K562 (cell line): ENCODE measurements around the gene ITPR1. TPM values are rescaled to one million over a fixed set of nuclear protein-coding genes. Genes with fewer than 3 reads are reported as not detected.

ENCODE experiments used
- ARID2 ChIP-seq: fragments of 450-650 bp; IDR thresholded peaks from 2 replicates; pipeline ENCODE4 v1.6.1; 2017; ENCODE audit warnings: antibody characterized with exemption, mild to moderate bottlenecking
- BRCA1 ChIP-seq, 2 experiments: fragments of 450-650 bp in 1 of 2; sonication (generic) in 1 of 2; formaldehyde crosslinking in 1 of 2; IDR thresholded peaks; 2 replicates each; pipeline versions ENCODE4 v1.5.0 to v1.6.1; 2017 to 2020; ENCODE audit warnings: mild to moderate bottlenecking in 1 of 2, missing genetic modification reagents in 1 of 2
- HMGN3 ChIP-seq: IDR thresholded peaks from 2 replicates; pipeline ENCODE4 v1.6.1; 2011; ENCODE audit warnings: borderline replicate concordance, low read depth, mild to moderate bottlenecking, mixed read lengths, low read length; ENCODE audit not compliant: insufficient read length; ENCODE audit errors: extremely low read depth
- MAFK ChIP-seq: IDR thresholded peaks from 2 replicates; pipeline ENCODE4 v1.6.1; 2011; ENCODE audit warnings: low read length, improper control_type of control experiment
- MEIS2 ChIP-seq: fragments of 450-650 bp; IDR thresholded peaks from 2 replicates; pipeline ENCODE4 v1.6.1; 2014; ENCODE audit warnings: mild to moderate bottlenecking; ENCODE audit not compliant: partially characterized antibody
- NELFE ChIP-seq: IDR thresholded peaks from 2 replicates; pipeline ENCODE4 v1.6.1; 2011; ENCODE audit warnings: mild to moderate bottlenecking; ENCODE audit not compliant: insufficient read depth, insufficient read length
- NFIX ChIP-seq: fragments of 250-450 bp; sonication (Bioruptor Pico); IDR thresholded peaks from 2 replicates; pipeline ENCODE4 v1.4.0; 2020; ENCODE audit warnings: low read depth, mild to moderate bottlenecking, moderate library complexity
- PHTF2 ChIP-seq: fragments of 250-450 bp; sonication (Bioruptor Pico); IDR thresholded peaks from 2 replicates; pipeline ENCODE4 v1.5.0; 2021; ENCODE audit warnings: mild to moderate bottlenecking
- POLR2A ChIP-seq: fragments of 450-650 bp; conservative IDR thresholded peaks from 2 replicates; pipeline ENCODE4 v1.6.1; 2016
- POLR3G ChIP-seq: IDR thresholded peaks from 2 replicates; pipeline ENCODE4 v1.6.1; 2011; ENCODE audit not compliant: insufficient read length, insufficient replicate concordance; ENCODE audit errors: extremely low read depth
- PTTG1 ChIP-seq: fragments of 450-650 bp; IDR thresholded peaks from 2 replicates; pipeline ENCODE4 v1.6.1; 2016; ENCODE audit warnings: low read depth, mild to moderate bottlenecking, missing genetic modification characterization, missing compliant biosample characterization
- SMARCA5 ChIP-seq: fragments of 450-650 bp; IDR thresholded peaks from 2 replicates; pipeline ENCODE4 v1.6.1; 2016
- SMARCC2 ChIP-seq: fragments of 450-650 bp; IDR thresholded peaks from 2 replicates; pipeline ENCODE4 v1.6.1; 2017; ENCODE audit warnings: antibody characterized with exemption, moderate library complexity, mild to moderate bottlenecking, low read depth
- SP1 ChIP-seq: sonication (generic); formaldehyde crosslinking; IDR thresholded peaks from 2 replicates; pipeline ENCODE4 v1.8.1; 2022; ENCODE audit warnings: mild to moderate bottlenecking, missing genetic modification reagents
- SUPT5H ChIP-seq: fragments of 450-650 bp; IDR thresholded peaks from 2 replicates; pipeline ENCODE4 v1.6.1; 2016
- TGIF2 ChIP-seq: sonication (generic); formaldehyde crosslinking; IDR thresholded peaks from 2 replicates; pipeline ENCODE4 v1.8.1; 2022; ENCODE audit warnings: mild to moderate bottlenecking, missing genetic modification reagents, moderate library complexity
- TRIM24 ChIP-seq, 2 experiments: fragments of 450-650 bp; IDR thresholded peaks; 2 replicates each; pipeline ENCODE4 v1.6.1; 2016
- ZBED1 ChIP-seq: IDR thresholded peaks from 2 replicates; pipeline ENCODE4 v1.6.1; 2014
- ZNF780A ChIP-seq: fragments of 250-450 bp; sonication (Bioruptor Pico); IDR thresholded peaks from 2 replicates; pipeline ENCODE4 v1.5.0; 2021; ENCODE audit warnings: mild to moderate bottlenecking
- ZNF830 ChIP-seq: fragments of 250-450 bp; sonication (Bioruptor Pico); IDR thresholded peaks from 2 replicates; pipeline ENCODE4 v1.5.0; 2021; ENCODE audit warnings: mild to moderate bottlenecking
- polyA plus RNA-seq, 8 experiments: library from polyadenylated mRNA; depleted of rRNA in 4 of 8; stranded (reverse) in 5 of 8; unstranded in 3 of 8; fragments of >200 nt; fragmentation: Nextera tagmentation in 2 of 8; fragmentation: Illumina TruSeq in 1 of 8; extraction: Ambion mirVana in 2 of 8; extraction: Trizol in 1 of 8; gene quantifications; 2 replicates each; pipeline versions ENCODE4 v1.2.1 to v1.2.3, GENCODE V29; 2011 to 2014; ENCODE audit warnings: inconsistent platforms in 1 of 8, missing spikeins in 1 of 8
- total RNA-seq, 7 experiments: library from RNA; depleted of rRNA in 6 of 7; stranded (reverse); fragments of >200 nt in 6 of 7; fragmentation: Illumina TruSeq in 2 of 7; extraction: Trizol in 2 of 7; gene quantifications; 2 replicates each; pipeline versions ENCODE4 v1.2.1 to v1.2.3, GENCODE V29; 2011 to 2021; ENCODE audit warnings: low replicate concordance in 1 of 7
- TF ChIP-seq, protein P1 (sequence below): sonication (generic); formaldehyde crosslinking; IDR thresholded peaks from 2 replicates; pipeline ENCODE4 v1.5.0; 2020; ENCODE audit warnings: missing genetic modification reagents
- TF ChIP-seq, protein P2 (sequence below), 2 experiments: fragments of 450-650 bp; IDR thresholded peaks; 2 replicates each; pipeline ENCODE4 v1.6.1; 2016
- TF ChIP-seq, protein P3 (sequence below), 3 experiments: fragments of 200-800 bp in 1 of 3; fragments of 250-450 bp in 1 of 3; fragments of 450-650 bp in 1 of 3; sonication (Bioruptor Pico) in 1 of 3; sonication (Bioruptor generic) in 1 of 3; formaldehyde crosslinking in 1 of 3; IDR thresholded peaks; 2 replicates each; pipeline versions ENCODE4 v1.6.1 to v1.8.0; 2016 to 2022; ENCODE audit warnings: mild to moderate bottlenecking in 2 of 3, missing genetic modification characterization in 2 of 3, missing compliant biosample characterization in 1 of 3, moderate library complexity in 1 of 3
- TF ChIP-seq, protein P4 (sequence below): fragments of 250-450 bp; sonication (Bioruptor Pico); IDR thresholded peaks from 2 replicates; pipeline ENCODE4 v1.4.0; 2020

Gene ITPR1
- total and polyA plus RNA-seq, 9 of the 15 experiments (the other 6 are each of a cell fraction or from before 2014, with no cell fraction given) = 22.4 to 40.0 (median 27.4) TPM

DNA sequence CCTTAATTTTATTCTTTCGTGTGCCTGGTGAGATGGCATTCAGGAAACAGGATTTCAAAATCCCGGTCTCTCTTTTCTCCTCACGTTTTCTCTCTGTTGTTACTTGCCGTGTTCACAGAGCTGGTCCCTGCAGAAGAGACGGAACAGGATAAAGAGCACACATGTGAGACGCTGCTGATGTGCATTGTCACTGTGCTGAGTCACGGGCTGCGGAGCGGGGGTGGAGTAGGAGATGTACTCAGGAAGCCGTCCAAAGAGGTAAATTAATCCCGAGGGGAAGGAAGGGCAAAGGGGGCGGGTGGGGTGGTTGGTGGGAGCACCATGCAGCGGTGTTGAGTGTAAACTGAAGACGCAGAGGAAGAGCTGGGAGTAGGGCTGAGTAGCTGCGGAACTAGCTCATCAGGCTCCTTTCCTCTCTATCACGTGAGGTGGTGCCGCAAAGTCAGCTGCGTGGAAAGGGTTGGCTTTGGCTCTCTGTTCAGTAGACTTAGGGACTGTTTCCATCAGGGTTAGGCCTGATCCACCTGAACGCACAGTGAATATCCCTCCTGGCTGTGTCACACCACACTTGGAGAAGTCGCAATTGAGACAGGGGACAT is 321.3 kb downstream of the ITPR1 start (continued):
- TF ChIP-seq, protein P1, sequence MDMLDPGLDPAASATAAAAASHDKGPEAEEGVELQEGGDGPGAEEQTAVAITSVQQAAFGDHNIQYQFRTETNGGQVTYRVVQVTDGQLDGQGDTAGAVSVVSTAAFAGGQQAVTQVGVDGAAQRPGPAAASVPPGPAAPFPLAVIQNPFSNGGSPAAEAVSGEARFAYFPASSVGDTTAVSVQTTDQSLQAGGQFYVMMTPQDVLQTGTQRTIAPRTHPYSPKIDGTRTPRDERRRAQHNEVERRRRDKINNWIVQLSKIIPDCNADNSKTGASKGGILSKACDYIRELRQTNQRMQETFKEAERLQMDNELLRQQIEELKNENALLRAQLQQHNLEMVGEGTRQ (CRISPR knock-in tag) = peak; percentile 89
- TF ChIP-seq SP1 (CRISPR knock-in tag) (no peak; the same call in 1 of the 2 replicates), HMGN3 (no peak), POLR3G (no peak), SMARCA5 (no peak), NELFE (no peak), ZBED1 (0 out of 2 replicates have a peak, but pooled peaks have one; percentile 18), SUPT5H (peak; percentile 73), BRCA1 (IDR thresholded peaks at IDR 0.05) (no peak), BRCA1 (CRISPR knock-in tag; IDR thresholded peaks at IDR 0.05) (no peak), MAFK (peak; percentile 95), ZNF830 (CRISPR knock-in tag) (no peak), ZNF780A (CRISPR knock-in tag) (no peak), MEIS2 (peak; percentile 16), SMARCC2 (peak; percentile 76), NFIX (CRISPR knock-in tag) (no peak), POLR2A (peak; percentile 84), ARID2 (peak; percentile 74), PHTF2 (no peak), PTTG1 (no peak), TGIF2 (CRISPR knock-in tag) (no peak), TRIM24 (IDR thresholded peaks at IDR 0.05) (peak; percentile 73 to 89)
- TF ChIP-seq, protein P2, sequence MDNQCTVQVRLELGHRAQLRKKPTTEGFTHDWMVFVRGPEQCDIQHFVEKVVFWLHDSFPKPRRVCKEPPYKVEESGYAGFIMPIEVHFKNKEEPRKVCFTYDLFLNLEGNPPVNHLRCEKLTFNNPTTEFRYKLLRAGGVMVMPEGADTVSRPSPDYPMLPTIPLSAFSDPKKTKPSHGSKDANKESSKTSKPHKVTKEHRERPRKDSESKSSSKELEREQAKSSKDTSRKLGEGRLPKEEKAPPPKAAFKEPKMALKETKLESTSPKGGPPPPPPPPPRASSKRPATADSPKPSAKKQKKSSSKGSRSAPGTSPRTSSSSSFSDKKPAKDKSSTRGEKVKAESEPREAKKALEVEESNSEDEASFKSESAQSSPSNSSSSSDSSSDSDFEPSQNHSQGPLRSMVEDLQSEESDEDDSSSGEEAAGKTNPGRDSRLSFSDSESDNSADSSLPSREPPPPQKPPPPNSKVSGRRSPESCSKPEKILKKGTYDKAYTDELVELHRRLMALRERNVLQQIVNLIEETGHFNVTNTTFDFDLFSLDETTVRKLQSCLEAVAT (IDR thresholded peaks at IDR 0.05) = peak in 1 of 2 experiments; percentile 81; a peak in 3 of 4 replicates
- TF ChIP-seq, protein P3, sequence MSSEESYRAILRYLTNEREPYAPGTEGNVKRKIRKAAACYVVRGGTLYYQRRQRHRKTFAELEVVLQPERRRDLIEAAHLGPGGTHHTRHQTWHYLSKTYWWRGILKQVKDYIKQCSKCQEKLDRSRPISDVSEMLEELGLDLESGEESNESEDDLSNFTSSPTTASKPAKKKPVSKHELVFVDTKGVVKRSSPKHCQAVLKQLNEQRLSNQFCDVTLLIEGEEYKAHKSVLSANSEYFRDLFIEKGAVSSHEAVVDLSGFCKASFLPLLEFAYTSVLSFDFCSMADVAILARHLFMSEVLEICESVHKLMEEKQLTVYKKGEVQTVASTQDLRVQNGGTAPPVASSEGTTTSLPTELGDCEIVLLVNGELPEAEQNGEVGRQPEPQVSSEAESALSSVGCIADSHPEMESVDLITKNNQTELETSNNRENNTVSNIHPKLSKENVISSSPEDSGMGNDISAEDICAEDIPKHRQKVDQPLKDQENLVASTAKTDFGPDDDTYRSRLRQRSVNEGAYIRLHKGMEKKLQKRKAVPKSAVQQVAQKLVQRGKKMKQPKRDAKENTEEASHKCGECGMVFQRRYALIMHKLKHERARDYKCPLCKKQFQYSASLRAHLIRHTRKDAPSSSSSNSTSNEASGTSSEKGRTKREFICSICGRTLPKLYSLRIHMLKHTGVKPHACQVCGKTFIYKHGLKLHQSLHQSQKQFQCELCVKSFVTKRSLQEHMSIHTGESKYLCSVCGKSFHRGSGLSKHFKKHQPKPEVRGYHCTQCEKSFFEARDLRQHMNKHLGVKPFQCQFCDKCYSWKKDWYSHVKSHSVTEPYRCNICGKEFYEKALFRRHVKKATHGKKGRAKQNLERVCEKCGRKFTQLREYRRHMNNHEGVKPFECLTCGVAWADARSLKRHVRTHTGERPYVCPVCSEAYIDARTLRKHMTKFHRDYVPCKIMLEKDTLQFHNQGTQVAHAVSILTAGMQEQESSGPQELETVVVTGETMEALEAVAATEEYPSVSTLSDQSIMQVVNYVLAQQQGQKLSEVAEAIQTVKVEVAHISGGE (CRISPR knock-in tag; IDR thresholded peaks at IDR 0.05) = peak in 2 of 3 experiments; percentile 68 to 96; a peak in 4 of 6 replicates
- TF ChIP-seq, protein P4, sequence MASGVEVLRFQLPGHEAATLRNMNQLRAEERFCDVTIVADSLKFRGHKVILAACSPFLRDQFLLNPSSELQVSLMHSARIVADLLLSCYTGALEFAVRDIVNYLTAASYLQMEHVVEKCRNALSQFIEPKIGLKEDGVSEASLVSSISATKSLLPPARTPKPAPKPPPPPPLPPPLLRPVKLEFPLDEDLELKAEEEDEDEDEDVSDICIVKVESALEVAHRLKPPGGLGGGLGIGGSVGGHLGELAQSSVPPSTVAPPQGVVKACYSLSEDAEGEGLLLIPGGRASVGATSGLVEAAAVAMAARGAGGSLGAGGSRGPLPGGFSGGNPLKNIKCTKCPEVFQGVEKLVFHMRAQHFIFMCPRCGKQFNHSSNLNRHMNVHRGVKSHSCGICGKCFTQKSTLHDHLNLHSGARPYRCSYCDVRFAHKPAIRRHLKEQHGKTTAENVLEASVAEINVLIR (CRISPR knock-in tag) = no peak
